Subcutaneous abdominal adipose tissue (tissue), 5 donors: ENCODE data around the gene PAXX.
A peak's percentile ranks its signal among the peaks of the same experiment; 100 is the strongest.

ENCODE experiments used
- H3K27ac ChIP-seq: one replicate; pipeline ENCODE4 v1.7.0; 2013; ENCODE audit warnings: low read depth, mild to moderate bottlenecking, inconsistent platforms, low read length, moderate library complexity
- H3K27me3 ChIP-seq, 5 donors: one replicate each; pipeline ENCODE4 v1.7.0; 2013; ENCODE audit warnings: low read length in 5 of 5, inconsistent platforms in 1 of 5; ENCODE audit not compliant: control insufficient read depth in 5 of 5, insufficient read depth in 4 of 5
- H3K36me3 ChIP-seq, 5 donors: one replicate each; pipeline ENCODE4 v1.7.0; 2013; ENCODE audit warnings: low read length in 5 of 5; ENCODE audit not compliant: control insufficient read depth in 5 of 5, insufficient read depth in 5 of 5
- H3K4me1 ChIP-seq, 5 donors: one replicate each; pipeline ENCODE4 v1.7.0; 2013; ENCODE audit warnings: low read length in 5 of 5, mild to moderate bottlenecking in 3 of 5, moderate library complexity in 1 of 5; ENCODE audit not compliant: control insufficient read depth in 5 of 5, insufficient read depth in 5 of 5
- H3K4me3 ChIP-seq, 5 donors: one replicate each; pipeline ENCODE4 v1.7.0; 2013; ENCODE audit warnings: low read length in 5 of 5, low read depth in 1 of 5
- H3K9ac ChIP-seq, 5 donors: one replicate each; pipeline ENCODE4 v1.7.0; 2013; ENCODE audit warnings: low read length in 5 of 5, mild to moderate bottlenecking in 4 of 5, moderate library complexity in 3 of 5
- H3K9me3 ChIP-seq, 5 donors: one replicate each; pipeline ENCODE4 v1.7.0; 2013; ENCODE audit warnings: low read length in 5 of 5; ENCODE audit not compliant: control insufficient read depth in 5 of 5
- donor health status: healthy.
- donor health status: healthy.
- donor health status: healthy.
- donor health status: healthy.
- donor health status: healthy.

PAXX gene

GRCh38 chr9:136965771-136966484, 26.3 kb upstream of the PAXX start:
- H3K27me3 ChIP-seq = peaks cover 3 to 12% (median 9%) of the 10 kb centered on the region in 5 donors
- H3K4me3 ChIP-seq = no peak overlapping the region
- H3K9me3 ChIP-seq = no peaks in the 10 kb centered on the region
- H3K9ac ChIP-seq = peak overlapping the region in 1 of 5 donors; percentile 30
- no peaks in the 10 kb centered on the region for H3K36me3 ChIP-seq
- no peak overlapping the region for H3K27ac ChIP-seq
- peaks cover 2 to 27% (median 14%) of the 10 kb centered on the region in 5 donors for H3K4me1 ChIP-seq

- H3K9ac ChIP-seq = no peak overlapping the region
- no peak overlapping the region for H3K4me3 ChIP-seq
- H3K27me3 ChIP-seq = peaks cover 3 to 13% (median 9%) of the 10 kb centered on the region in 5 donors
- H3K4me1 ChIP-seq = peaks cover 0 to 12% (median 5%) of the 10 kb centered on the region in 5 donors
- H3K36me3 ChIP-seq = no peaks in the 10 kb centered on the region
- no peaks in the 10 kb centered on the region for H3K9me3 ChIP-seq
- H3K27ac ChIP-seq = no peak overlapping the region
Measured at GRCh38 chr9:136968333-136969127, 23.7 kb upstream of the PAXX start.

GRCh38 chr9:136969150-136969549, 23.1 kb upstream of the PAXX start:
- H3K4me1 ChIP-seq = peaks cover 0 to 11% (median 5%) of the 10 kb centered on the region in 5 donors
- no peak overlapping the region for H3K4me3 ChIP-seq
- peaks cover 3 to 13% (median 9%) of the 10 kb centered on the region in 5 donors for H3K27me3 ChIP-seq
- no peaks in the 10 kb centered on the region for H3K36me3 ChIP-seq
- no peaks in the 10 kb centered on the region for H3K9me3 ChIP-seq
- no peak overlapping the region for H3K9ac ChIP-seq
- H3K27ac ChIP-seq = no peak overlapping the region

GRCh38 chr9:136969774-136970173, 22.4 kb upstream of the PAXX start:
- H3K9ac ChIP-seq = no peak overlapping the region
- H3K4me3 ChIP-seq = no peak overlapping the region
- H3K4me1 ChIP-seq = peaks cover 0 to 13% (median 5%) of the 10 kb centered on the region in 5 donors
- no peaks in the 10 kb centered on the region for H3K9me3 ChIP-seq
- H3K27me3 ChIP-seq = peaks cover 3 to 13% (median 9%) of the 10 kb centered on the region in 5 donors
- no peaks in the 10 kb centered on the region for H3K36me3 ChIP-seq
- H3K27ac ChIP-seq = no peak overlapping the region

GRCh38 chr9:136970361-136970760, 21.9 kb upstream of the PAXX start:
- Histone ChIP-seq H3K27ac (no peak overlapping the region), H3K4me1 (peaks cover 0 to 19% (median 5%) of the 10 kb centered on the region in 5 donors), H3K4me3 (no peak overlapping the region), H3K27me3 (peaks cover 3 to 13% (median 9%) of the 10 kb centered on the region in 5 donors), H3K9me3 (no peaks in the 10 kb centered on the region), H3K9ac (no peak overlapping the region), H3K36me3 (no peaks in the 10 kb centered on the region)

- Histone ChIP-seq H3K27me3 (peaks cover 3 to 7% (median 6%) of the 10 kb centered on the region in 5 donors), H3K4me1 (peaks cover 0 to 22% (median 0%) of the 10 kb centered on the region in 5 donors), H3K9me3 (no peaks in the 10 kb centered on the region), H3K4me3 (no peak overlapping the region), H3K36me3 (no peaks in the 10 kb centered on the region), H3K9ac (no peak overlapping the region), H3K27ac (no peak overlapping the region)
Measured at GRCh38 chr9:136971746-136972145, 20.5 kb upstream of the PAXX start.

GRCh38 chr9:136972335-136972734, 19.9 kb upstream of the PAXX start:
- H3K4me3 ChIP-seq = no peak overlapping the region
- no peaks in the 10 kb centered on the region for H3K9me3 ChIP-seq
- H3K9ac ChIP-seq = no peak overlapping the region
- H3K27ac ChIP-seq = no peak overlapping the region
- H3K27me3 ChIP-seq = peaks cover 3 to 7% (median 6%) of the 10 kb centered on the region in 5 donors
- H3K4me1 ChIP-seq = peaks cover 0 to 27% (median 6%) of the 10 kb centered on the region in 5 donors
- H3K36me3 ChIP-seq = no peaks in the 10 kb centered on the region

GRCh38 chr9:136972743-136973142, 19.5 kb upstream of the PAXX start:
- Histone ChIP-seq H3K27ac (no peak overlapping the region), H3K9ac (no peak overlapping the region), H3K9me3 (no peaks in the 10 kb centered on the region), H3K4me3 (no peak overlapping the region), H3K36me3 (no peaks in the 10 kb centered on the region), H3K27me3 (peaks cover 3 to 7% (median 6%) of the 10 kb centered on the region in 5 donors), H3K4me1 (peaks cover 0 to 31% (median 10%) of the 10 kb centered on the region in 5 donors)

GRCh38 chr9:136973618-136974617, 18.3 kb upstream of the PAXX start:
- Histone ChIP-seq H3K27me3 (peaks cover 3 to 7% (median 6%) of the 10 kb centered on the region in 5 donors), H3K36me3 (no peaks in the 10 kb centered on the region), H3K4me3 (no peak overlapping the region), H3K9ac (no peak overlapping the region), H3K27ac (no peak overlapping the region), H3K9me3 (no peaks in the 10 kb centered on the region), H3K4me1 (peaks cover 0 to 38% (median 15%) of the 10 kb centered on the region in 5 donors)
